Stimulated activated CD4-positive, alpha-beta T cell treated with anti-CD3 and anti-CD28 coated beads, Interleukin-1b, Interleukin-23, amount 100 ng/mL, for 24 hours (primary cell): ENCODE measurements around the gene ABHD11.
"Not testable (repeated sequence)": the region's sequence is repeated elsewhere in the genome, so short reads cannot be mapped to it uniquely, and the experiment has no call there.

Experiments used
- DNase-seq, 4 experiments: peaks; one replicate each; pipeline ENCODE4 v3.0.0-alpha.2; 2020; ENCODE audit warnings: low read depth in 4 of 4, low spot score in 1 of 4

Gene ABHD11

DNA sequence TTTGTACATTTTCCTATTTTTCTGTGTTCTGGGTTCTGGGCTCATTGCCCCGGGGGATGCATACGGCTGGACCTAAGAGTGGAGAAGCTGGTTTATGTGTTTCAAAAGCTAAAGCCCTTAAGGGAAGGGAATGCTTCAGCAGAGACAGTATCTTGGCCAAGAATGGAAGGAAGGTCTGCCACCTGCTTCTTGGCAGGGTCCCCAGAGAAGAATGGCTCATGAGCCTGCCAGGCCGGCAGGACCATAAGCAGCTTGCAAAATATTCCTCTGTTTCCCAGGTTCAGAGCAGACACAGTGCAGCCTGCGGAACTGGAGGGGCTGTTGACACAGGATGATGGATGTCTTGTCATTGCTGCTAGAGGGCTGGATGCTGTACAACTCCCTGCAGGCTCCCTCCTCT lies 7.8 kb upstream of the ABHD11 start:
- DNase-seq: no peak

DNA sequence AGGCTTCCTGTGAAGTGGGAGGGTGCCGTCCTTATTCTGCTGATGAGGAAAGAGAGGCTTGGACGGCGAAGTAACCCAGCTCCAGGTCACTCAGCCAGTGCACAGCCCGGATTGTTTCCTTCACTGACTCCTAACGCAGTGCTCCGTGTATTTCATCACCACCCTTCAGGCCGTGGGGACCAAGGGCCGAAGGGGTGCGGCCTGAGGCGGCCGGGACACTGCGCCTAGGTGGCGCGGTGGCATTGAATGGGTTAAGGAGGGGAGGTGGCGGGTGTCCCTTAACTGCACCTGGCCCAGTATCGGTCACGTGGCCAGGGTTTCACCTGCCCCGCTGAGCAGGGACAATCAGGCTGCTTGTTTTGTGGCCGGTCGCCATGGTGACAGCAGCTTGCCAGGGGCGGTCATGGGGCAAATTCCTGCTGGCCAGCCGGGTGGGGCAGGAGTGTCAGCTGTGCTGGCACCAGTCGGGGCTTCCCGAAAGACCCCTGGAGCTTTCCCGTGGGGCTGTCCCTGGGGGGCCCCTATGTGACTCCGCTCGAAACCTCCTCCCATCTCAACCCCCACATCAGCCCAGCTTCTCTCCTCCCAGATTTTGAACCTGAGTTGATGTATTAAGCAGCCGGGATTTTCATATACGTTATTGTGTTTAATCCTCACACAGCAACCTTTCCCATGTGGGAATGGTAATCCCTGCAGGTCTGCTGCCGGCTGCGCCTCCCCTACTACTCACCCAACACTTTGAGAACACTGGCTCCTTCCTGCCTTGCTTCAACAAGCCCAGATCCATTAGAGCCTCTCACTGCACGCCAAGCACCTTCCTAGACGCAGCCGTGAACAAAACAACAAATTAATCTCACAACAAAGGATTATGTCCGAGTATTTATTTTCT lies 4.4 kb upstream of the ABHD11 start:
- no peak for DNase-seq

DNA sequence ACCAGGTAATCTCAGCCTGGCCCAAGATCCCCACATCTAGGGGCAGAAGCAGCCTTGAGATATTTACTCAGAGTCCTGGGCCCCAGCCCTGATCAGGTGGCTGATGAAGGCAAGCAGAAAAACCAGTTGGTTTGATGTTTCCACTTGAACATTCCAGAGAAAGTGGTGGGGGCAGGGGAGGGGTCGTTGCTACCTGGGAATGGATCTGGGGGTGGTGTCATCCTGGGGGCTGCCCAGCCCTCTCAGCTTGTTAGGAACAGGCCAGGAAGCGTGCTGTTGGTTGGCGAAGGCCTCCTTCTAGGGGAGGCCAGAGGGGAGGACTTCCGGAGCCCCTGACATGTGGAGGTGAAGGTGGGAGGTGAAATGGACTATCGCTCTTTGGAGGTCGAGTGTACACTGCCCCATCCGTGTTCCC lies 3.7 kb upstream of the ABHD11 start:
- no peak for DNase-seq

DNA sequence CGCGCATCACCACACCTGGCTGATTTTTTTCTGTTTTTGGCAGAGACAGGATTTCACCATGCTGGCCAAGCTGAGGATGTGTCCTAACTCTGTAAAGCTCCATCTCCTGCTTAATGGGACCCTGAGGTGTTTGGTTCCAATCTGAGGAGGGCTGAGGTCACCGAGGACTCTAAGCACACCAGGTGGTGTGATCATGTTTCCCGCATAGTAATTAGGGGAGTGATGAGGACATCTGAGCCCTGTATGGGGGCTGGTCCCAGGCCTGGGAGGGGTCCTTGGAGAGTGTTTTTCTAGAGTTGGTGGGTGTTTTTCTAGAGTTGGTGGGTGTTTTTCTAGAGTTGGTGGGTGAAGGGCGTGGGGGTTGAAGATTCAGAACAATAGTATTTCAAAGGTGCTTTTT lies 3.0 kb upstream of the ABHD11 start:
- DNase-seq: no peak

DNA sequence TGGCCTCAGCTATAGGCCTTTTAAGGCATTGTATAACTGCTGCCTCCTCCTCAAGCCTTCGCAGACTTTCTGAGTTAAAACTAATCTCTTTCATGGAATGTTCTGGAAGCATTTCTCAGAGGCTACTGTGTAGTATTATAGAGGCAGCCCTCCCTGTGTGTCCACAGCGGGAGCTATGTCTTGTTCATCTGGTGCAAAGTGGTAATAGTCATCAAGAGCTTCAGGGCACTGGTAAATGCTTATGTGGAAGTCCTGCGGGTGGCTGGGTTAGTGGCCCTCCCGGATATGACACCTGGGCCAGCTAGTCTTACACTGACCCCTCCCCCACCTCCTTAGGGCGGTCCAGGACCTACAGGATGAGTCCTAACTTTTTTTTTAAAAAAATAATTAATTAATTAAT lies 2.2 kb upstream of the ABHD11 start:
- DNase-seq: no peak

DNA sequence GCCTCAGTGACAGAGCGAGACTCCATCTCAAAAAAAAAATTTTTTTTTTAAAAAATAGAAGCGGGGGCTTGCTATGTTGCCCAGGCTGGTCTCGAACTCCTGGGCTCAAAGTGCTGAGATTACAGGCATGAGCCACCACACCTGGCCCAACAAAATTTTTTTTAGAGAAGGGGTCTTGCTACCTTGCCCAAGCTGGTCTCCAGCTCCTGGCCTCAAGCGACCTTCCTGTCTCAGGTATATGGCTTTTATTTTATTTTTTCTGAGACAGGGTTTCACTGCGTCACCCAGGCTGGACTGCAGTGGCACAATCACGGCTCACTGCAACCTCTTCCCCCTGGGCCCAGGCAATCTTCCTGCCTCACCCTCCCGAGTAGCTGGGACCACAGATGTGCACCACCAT lies 1.6 kb upstream of the ABHD11 start:
- no peak for DNase-seq

DNA sequence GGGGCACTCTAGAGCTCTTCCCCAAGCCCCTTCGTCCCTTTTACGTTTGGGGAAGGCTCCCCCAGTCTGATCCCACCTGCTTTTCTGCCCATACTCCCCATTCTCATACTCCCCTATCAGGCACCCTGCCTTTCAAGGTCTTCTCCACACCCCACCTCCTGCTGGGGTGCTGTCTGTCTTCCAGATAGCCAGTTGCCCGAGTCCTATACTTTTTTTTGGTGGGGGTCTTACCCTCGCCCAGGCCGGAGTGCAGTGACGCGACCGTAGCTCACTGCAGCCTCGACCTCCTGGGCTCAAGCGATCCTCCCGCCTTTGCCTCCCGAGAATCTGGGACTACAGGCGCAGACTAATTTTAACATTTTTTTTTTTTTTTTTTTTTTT lies 775 bp upstream of the ABHD11 start:
- DNase-seq: no peak

DNA sequence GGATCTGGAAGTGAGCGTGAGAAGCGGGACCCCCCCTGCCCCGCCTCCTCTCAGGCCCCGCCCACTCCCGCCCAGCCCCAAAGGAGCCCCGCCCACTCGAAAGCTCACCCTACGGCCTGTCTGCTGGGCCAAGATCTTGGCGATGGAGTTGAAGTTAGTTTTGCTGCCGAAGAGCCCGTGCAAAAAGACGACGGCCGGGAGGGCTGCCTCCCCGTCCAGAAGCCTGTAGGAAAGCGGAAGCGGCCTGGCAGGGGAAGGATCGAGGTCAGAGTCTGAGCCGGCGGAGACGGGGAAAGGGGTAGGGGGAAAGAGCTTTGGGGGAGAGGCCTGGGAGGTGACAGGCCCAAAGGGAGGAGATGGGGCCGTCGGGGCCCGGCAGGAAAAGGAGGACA lies 386 bp downstream of the ABHD11 start:
- DNase-seq: peak; percentile 40 to 68 (median 48)

DNA sequence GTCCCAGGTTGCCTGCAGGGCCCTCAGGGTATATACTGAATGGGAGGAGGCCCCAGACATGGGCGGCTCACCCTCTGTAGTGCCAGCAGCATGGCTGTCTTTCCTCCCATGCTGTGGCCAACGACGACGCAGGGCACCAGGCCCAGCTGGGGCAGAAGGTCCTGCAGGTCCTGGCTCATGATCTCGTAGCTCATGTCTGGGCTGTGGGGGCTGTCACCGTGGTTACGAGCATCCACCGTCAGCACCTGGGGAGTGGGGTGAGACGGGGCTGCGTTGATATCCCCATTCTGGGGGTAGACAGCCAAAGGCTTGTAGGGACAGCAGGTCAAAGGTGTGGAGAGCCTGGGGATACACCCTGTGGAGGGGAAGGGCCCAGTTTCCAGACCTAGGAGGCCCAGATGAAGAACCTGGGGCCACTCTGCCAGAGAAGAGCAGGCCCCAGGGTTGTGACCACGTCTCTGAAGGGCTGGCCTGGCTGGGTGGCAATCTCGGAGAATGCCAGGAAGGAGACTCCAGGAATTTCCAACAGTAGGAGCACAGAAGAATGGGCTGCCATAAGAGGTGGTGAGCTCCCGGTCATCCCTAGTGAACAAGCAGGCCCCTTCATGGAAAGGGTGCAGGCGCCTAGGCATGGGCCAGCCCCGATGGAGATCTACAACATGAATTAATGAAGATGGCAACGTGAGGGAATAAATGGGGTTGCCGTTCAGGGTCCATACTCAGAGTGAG lies 947 bp downstream of the ABHD11 start:
- DNase-seq: no peak

DNA sequence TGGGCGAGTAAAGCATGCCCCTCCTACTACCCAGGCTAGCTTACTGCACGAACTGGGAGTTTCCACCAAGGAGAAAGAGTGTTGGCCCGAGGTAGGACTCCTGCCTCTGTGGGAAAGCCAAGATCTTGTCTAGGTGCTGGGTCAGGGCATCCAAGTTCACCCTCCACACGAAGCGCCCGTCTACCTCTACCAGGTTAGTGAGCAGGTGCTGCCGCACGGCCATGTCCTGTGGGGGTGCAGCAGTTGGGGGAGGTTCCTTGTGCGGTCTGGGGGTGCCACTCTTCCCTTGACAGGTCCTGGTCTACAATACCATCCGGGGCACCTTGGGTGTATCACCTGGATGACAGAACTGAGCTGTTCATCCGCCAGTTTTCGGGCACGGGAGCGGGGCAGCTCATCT lies 1.7 kb downstream of the ABHD11 start:
- no peak for DNase-seq

DNA sequence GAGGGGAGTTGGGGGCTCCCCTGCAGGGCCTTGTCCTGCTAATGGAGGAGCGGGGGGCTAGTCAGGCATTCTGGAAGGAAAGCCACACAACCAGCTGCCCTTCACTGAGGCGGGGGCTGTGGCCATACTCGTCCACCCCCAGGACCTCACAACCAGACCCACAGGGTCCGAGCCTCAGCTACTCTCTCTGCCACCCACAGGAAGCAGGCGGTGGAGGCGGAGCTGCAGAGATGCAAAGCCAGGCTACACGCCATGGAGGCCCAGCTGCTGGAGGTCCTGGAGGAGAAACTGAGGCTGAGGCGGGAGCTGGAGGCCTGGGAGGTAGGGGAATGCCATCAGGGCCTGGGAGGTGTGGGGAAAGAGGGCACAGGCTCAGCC lies 3.1 kb downstream of the ABHD11 start:
- DNase-seq: no peak

DNA sequence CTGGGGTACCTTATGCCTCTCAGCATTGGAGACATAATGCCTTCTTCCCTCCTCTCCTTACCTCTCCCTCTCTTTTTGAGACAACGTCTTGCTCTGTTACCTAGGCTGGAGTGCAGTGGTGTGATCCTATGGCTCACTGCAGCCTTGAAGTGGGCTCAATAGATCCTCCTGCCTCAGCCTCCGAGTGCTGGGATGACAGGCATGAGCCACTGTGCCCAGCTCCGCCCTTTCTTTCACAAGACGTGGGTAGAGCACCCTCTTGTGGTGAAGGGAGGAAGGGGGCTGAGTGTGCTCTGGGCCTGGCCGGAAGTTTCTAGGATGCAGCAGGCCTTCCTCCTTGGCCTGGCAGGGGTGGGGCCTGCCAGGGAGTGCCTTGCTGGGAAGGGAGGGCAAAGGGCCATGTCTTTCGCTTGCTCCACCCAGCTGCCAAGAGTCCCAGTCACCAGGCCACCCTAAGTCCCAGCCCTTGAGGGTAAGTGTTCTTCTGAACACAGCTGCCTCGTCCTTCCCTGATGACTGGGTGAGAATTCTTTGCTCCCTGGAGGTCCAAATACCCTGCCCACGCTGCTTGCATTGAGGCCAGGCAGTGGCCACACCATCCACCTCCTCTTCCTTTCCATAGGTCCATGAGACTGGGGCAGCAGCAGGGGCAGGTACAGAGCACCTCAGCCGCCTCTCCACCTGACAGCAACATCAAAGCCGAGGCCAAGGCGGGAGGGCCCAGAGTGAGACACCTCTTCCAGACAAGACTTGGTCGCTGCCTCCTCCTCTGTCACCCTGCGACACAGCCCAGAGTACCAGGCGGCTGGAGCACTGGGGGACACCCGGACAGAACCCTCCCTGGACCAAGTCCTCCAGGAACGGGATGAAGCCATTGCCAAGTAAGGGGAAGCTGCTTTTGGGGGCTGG lies 3.7 kb downstream of the ABHD11 start:
- DNase-seq: peak; percentile 67 to 75 (median 70)

DNA sequence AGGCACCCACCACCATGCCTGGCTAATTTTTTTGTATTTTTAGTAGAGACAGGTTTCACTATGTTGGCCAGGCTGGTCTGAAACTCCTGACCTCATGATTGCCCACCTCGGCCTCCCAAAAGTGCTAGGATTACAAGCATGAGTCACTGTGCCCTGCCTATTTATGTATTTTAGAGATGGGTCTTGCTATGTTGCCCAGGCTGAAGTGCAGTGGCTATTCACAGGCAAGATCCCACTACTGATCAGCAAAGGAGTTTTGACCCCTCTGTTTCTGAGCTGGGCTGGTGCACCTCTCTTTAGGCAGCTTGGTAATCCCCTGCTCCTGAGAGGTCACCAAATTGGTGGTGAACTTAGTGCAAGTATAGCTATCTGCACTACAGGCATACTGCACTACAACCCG lies 6.2 kb downstream of the ABHD11 start:
- no peak for DNase-seq

DNA sequence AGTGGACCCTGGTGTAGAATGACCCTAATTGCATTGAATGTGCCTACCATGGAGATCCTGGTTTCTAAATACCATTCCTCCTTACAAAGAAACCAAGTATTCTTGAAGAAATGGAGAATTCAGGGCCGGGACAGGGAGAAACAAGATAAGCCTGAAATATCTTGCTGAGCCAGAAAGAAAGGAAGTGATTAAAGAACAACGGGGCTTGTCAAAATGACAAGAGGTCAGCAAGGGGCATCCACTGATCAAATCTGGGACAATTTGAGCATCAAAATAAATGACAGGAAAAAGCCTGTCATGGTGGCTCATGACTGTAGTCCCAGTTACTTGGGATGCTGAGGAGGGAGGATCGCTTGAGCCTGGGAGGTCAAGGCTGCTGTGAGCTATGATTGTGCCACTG lies 8.1 kb downstream of the ABHD11 start:
- DNase-seq: no peak

DNA sequence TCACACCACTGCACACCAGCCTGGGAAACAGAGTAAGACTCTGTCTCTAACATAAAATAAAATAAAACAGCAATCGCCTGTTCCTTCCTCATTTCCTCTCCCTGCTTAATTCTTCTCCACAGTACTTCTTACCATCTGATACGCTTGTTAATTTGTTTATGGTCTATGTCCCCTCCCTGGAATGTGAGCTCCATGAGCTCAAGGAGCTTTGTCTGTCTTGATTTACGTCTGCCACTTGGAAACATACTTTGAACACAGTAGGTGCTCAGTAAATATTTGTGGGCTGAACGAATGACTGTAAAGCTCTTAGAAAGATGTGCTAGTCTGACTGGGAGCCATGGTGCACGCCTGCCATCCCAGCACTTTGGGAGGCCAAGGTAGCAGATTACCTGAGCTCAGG lies 10.1 kb downstream of the ABHD11 start:
- no peak for DNase-seq

DNA sequence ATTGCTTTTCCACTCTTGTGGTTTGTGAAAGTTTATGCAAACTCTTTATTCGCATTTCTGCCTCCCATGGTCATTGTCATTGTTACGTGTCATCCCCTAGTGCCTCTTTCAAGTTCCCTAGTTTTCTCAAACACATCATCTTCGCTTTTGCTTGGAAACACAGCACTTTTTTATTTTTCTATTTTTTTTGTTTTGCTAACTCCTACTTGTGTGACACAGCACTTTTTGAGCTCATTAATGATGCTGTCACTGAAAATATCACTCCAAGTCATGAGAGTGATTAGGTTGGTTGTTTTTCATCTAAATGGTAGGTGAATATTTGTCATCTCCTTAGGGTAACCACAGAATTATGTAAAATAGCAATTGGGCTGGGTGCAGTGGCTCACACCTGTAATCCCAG lies 10.7 kb downstream of the ABHD11 start:
- DNase-seq: no peak

DNA sequence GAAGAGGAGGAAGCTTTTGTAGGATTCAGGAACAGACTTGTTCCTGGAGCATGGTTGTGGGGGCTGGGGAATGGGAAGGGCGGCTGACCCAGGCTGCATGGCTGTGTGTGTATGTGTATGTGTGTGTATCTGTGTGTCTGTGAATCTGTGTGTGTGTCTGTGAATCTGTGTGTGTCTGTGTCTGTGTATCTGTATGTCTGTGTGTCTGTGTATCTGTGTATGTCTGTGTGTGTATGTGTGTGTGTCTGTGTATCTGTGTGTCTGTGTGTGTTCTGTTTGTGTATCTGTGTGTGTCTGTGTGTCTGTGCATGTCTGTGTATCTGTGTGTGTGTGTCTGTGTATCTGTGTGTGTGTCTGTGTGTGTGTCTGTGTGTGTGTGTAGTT lies 12.5 kb downstream of the ABHD11 start:
- no peak for DNase-seq

DNA sequence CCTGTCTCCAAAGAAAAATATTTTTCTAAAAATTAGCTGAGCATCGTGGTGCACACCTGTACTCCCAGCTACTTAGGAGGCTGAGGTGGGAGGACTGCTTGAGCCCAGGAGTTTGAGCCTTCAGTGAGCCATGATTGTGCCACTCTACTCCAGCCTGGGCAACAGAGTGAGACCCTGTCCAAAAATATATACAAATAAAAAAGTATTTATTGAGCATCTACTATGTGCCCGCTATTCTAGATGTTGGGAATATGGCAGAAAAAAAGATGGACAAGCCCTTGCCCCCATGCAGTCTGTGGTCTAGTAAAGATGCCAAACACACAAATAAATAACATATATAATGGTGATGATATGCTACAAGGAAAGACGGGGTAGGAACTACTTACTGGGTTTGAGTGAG lies 14.8 kb downstream of the ABHD11 start:
- DNase-seq: no peak

DNA sequence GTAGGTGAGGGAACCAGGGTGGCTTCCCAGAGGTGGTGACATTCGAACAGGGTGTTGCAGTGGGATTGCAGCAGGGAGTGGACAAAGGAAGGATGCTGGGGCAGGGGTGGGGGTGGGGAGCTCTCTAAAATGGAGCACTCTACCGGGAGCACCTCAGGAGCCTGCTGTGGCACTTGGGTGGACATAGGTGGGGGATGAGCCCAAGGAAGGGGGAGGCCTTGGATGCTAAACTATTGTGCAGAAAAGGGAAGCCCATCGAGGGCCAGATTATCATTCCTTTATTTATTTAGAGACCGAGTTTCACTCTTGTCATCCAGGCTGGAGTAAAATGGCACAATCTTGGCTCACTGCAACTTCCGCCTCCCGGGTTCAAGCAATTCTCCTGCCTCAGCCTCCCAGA lies 15.8 kb downstream of the ABHD11 start:
- DNase-seq: no peak

DNA sequence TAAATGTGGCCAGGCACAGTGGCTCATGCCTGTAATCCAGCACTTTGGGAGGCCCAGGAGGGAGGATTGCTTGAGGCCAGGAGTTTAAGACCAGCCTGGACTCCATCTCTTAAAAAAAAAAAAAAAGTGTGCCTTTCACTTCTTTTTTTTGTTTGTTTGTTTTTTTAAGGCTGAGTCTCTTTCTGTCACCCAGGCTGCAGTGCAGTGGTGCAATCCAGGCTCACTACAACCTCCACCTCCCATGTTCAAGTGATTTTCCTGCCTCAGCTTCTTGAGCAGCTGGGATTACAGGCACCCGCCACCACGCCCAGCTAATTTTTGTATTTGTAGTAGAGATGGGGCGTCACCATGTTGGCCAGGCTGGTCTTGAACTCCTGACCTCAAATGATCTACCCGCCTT lies 16.4 kb downstream of the ABHD11 start:
- DNase-seq: not testable (repeated sequence)

DNA sequence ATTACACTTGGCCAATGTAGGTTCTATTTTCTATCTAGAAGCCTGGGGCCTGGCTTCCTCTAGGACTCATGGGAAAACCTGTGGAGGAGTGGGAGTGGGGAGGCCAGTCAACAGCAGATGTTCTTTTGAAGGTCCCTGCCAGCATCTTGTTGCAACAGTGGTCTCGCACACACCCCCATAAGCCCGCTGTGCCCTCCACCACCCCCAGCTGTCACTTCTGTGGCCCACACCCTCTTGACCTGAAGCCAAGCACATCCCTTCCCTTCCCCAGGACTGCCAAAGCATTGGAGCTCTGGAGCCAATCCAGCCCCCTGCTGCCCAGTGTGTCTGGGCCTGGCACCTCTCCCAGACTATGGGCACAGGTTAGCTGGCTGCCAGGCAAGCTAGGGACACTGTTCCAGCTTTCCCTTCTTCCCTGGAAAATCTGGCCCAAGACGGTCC lies 17.2 kb downstream of the ABHD11 start:
- no peak for DNase-seq

DNA sequence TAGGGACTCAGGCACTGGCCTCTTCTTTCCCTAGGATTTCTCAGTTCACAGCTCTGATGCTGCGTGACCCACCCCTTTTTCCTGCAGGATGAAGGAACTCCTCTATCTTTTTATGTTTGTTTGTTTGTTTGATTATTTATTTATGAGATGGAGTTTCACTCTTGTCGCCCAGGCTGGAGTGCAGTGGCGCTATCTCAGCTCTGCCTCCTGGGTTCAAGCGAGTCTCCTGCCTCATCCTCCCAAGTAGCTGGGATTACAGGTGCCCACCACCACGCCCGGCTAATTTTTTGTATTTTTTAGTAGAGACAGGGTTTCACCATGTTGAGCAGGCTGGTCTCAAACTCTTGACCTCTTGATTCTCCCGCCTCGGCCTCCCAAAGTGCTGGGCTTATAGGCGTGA lies 18.2 kb downstream of the ABHD11 start:
- DNase-seq: not testable (repeated sequence)
